ENCODE measurements around the gene ETS1.

Gene ETS1

GRCh38 chr11:128500493-128500892 lies 86.9 kb downstream of the ETS1 start:
- DNase-seq (ENCODE audit: low read depth): no peak

- no peak for DNase-seq (ENCODE audit: low read depth)
Measured at GRCh38 chr11:128499613-128500253, 87.6 kb downstream of the ETS1 start.

GRCh38 chr11:128498721-128499245 lies 88.6 kb downstream of the ETS1 start:
- no peak for DNase-seq (ENCODE audit: low read depth)

- DNase-seq (ENCODE audit: low read depth): no peak
Measured at GRCh38 chr11:128497776-128498095, 89.6 kb downstream of the ETS1 start.

- DNase-seq (ENCODE audit: low read depth): no peak
Measured at GRCh38 chr11:128497061-128497775, 90.1 kb downstream of the ETS1 start.

- no peak for DNase-seq (ENCODE audit: low read depth)
Measured at GRCh38 chr11:128496692-128497060, 90.7 kb downstream of the ETS1 start.

- DNase-seq (ENCODE audit: low read depth): no peak
Measured at GRCh38 chr11:128496249-128496648, 91.1 kb downstream of the ETS1 start.

GRCh38 chr11:128494418-128495332 lies 92.7 kb downstream of the ETS1 start:
- no peak for DNase-seq (ENCODE audit: low read depth)

- no peak for DNase-seq (ENCODE audit: low read depth)
Measured at GRCh38 chr11:128493570-128493965, 93.8 kb downstream of the ETS1 start.

- DNase-seq (ENCODE audit: low read depth): no peak
Measured at GRCh38 chr11:128492903-128493569, 94.3 kb downstream of the ETS1 start.

GRCh38 chr11:128492461-128492860 lies 94.9 kb downstream of the ETS1 start:
- DNase-seq (ENCODE audit: low read depth): no peak

GRCh38 chr11:128491195-128491936 lies 96.0 kb downstream of the ETS1 start:
- DNase-seq (ENCODE audit: low read depth): no peak

- no peak for DNase-seq (ENCODE audit: low read depth)
Measured at GRCh38 chr11:128490092-128490491, 97.3 kb downstream of the ETS1 start.

GRCh38 chr11:128488471-128488870 lies 98.9 kb downstream of the ETS1 start:
- DNase-seq (ENCODE audit: low read depth): no peak

- DNase-seq (ENCODE audit: low read depth): no peak
Measured at GRCh38 chr11:128487978-128488377, 99.4 kb downstream of the ETS1 start.

- no peak for DNase-seq (ENCODE audit: low read depth)
Measured at GRCh38 chr11:128484172-128484571, 103.2 kb downstream of the ETS1 start.

- DNase-seq (ENCODE audit: low read depth): no peak
Measured at GRCh38 chr11:128483211-128483788, 104.1 kb downstream of the ETS1 start.

GRCh38 chr11:128482512-128483191 lies 104.7 kb downstream of the ETS1 start:
- DNase-seq (ENCODE audit: low read depth): no peak

- DNase-seq (ENCODE audit: low read depth): no peak
Measured at GRCh38 chr11:128482092-128482491, 105.3 kb downstream of the ETS1 start.

- no peak for DNase-seq (ENCODE audit: low read depth)
Measured at GRCh38 chr11:128481135-128481534, 106.2 kb downstream of the ETS1 start.

Measured in activated T-cell treated with anti-CD3 and anti-CD28 coated beads for 24 hours (primary cell).